ENCODE measurements around the gene MRPS2. TPM values are rescaled to one million over a fixed set of nuclear protein-coding genes. Genes with fewer than 3 reads are reported as not detected.
"Not testable (repeated sequence)": the region's sequence is repeated elsewhere in the genome, so short reads cannot be mapped to it uniquely, and the experiment has no call there.

The MRPS2 gene
- total RNA-seq, 1 experiment from 2014 or later = 81.0 TPM

DNA sequence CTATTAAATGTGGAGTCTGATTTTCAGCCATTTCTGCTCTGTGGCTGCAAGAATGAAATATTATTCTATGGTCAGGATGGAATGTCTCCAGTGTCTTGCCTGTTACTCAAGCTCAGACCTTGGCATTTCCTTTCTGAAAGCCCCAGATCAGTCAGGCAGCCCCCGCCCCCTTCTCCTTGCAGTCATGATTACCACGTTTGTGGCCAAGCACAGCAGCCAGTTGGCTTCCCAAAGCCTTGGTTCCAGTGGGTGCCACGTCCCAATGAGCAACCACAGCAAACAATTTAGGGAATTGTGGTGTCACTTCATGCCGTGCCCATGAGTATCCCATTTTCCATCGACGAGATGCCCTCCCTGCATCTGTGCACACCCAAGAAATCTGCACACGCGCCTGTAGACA is 35.7 kb downstream of the MRPS2 start:
- no peak overlapping the region for H3K27ac Mint-ChIP-seq
- Histone ChIP-seq H3K14ac (ENCODE audit: insufficient read depth, low read length) (no peak overlapping the region), H2BK12ac (ENCODE audit: insufficient read length, low read depth, low read length) (no peak overlapping the region), H2AFZ (ENCODE audit: low read length) (no peak overlapping the region), H2AK5ac (ENCODE audit: insufficient read length, low read length) (no peak overlapping the region), H3K79me2 (ENCODE audit: insufficient read depth, low read length) (no peaks in the 10 kb centered on the region), H3T11ph (ENCODE audit: low read length) (no peak overlapping the region), H2BK120ac (ENCODE audit: low read depth, low read length, poor library complexity, severe bottlenecking) (no peak overlapping the region), H3K56ac (ENCODE audit: insufficient read length, low read depth, low read length) (no peak overlapping the region), H3K4ac (ENCODE audit: low read depth, low read length) (no peak overlapping the region), H4K20me1 (ENCODE audit: control insufficient read depth, insufficient read depth, insufficient read length) (no peaks in the 10 kb centered on the region), H2BK15ac (ENCODE audit: low read depth, low read length) (no peak overlapping the region), H2BK20ac (ENCODE audit: low read depth, low read length, poor library complexity, severe bottlenecking) (no peak overlapping the region), H3K23ac (ENCODE audit: insufficient read length, low read depth, low read length) (no peak overlapping the region), H4K5ac (ENCODE audit: insufficient read length, low read depth, low read length) (no peak overlapping the region), H3K18ac (ENCODE audit: insufficient read length, low read depth, low read length) (no peak overlapping the region), H3K79me1 (ENCODE audit: insufficient read depth, low read depth, low read length, poor library complexity, severe bottlenecking) (no peaks in the 10 kb centered on the region), H4K8ac (replicated peaks; ENCODE audit: insufficient read length, low read depth, low read length) (no peak overlapping the region), H3K4me2 (ENCODE audit: insufficient read depth, insufficient read length, low read length) (no peak overlapping the region), H3K27ac (ENCODE audit: insufficient read length, low read depth, low read length) (no peak overlapping the region), H2BK5ac (ENCODE audit: insufficient read length, low read length) (no peak overlapping the region), H3K27me3 (ENCODE audit: insufficient read depth, low read length) (no peaks in the 10 kb centered on the region), H4K91ac (ENCODE audit: insufficient read length, low read depth, low read length) (no peak overlapping the region), H3K9me3 (ENCODE audit: control insufficient read depth, low read depth, low read length) (no peaks in the 10 kb centered on the region), H3K9ac (ENCODE audit: extremely low read depth, insufficient read length, low read length) (no peak overlapping the region), H3K4me1 (ENCODE audit: insufficient read depth, low read length) (no peaks in the 10 kb centered on the region), H3K23me2 (ENCODE audit: insufficient read length, low read depth, low read length, poor library complexity, severe bottlenecking) (no peaks in the 10 kb centered on the region)
- peaks cover 20% of the 10 kb centered on the region for H3K27me3 Mint-ChIP-seq (ENCODE audit: low read depth)
- no peaks in the 10 kb centered on the region for H3K9me3 Mint-ChIP-seq
- no peak overlapping the region for H3K4me3 Mint-ChIP-seq
- no CpG with 5 or more reads among the region's 8 CpGs for WGBS (ENCODE audit: extremely low coverage, insufficient read length, low lambda C conversion rate)
- no peaks in the 10 kb centered on the region for H3K36me3 Mint-ChIP-seq (ENCODE audit: insufficient read depth in 1 of 3, low read depth in 3 of 3)
- DNase-seq = no peak
- peaks cover 9 to 11% of the 10 kb centered on the region in 2 experiments; a peak in 3 of 4 replicates for H3K4me1 Mint-ChIP-seq
- TF ChIP-seq, protein P1, sequence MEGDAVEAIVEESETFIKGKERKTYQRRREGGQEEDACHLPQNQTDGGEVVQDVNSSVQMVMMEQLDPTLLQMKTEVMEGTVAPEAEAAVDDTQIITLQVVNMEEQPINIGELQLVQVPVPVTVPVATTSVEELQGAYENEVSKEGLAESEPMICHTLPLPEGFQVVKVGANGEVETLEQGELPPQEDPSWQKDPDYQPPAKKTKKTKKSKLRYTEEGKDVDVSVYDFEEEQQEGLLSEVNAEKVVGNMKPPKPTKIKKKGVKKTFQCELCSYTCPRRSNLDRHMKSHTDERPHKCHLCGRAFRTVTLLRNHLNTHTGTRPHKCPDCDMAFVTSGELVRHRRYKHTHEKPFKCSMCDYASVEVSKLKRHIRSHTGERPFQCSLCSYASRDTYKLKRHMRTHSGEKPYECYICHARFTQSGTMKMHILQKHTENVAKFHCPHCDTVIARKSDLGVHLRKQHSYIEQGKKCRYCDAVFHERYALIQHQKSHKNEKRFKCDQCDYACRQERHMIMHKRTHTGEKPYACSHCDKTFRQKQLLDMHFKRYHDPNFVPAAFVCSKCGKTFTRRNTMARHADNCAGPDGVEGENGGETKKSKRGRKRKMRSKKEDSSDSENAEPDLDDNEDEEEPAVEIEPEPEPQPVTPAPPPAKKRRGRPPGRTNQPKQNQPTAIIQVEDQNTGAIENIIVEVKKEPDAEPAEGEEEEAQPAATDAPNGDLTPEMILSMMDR (conservative IDR thresholded peaks at IDR 0.05) = no peak

DNA sequence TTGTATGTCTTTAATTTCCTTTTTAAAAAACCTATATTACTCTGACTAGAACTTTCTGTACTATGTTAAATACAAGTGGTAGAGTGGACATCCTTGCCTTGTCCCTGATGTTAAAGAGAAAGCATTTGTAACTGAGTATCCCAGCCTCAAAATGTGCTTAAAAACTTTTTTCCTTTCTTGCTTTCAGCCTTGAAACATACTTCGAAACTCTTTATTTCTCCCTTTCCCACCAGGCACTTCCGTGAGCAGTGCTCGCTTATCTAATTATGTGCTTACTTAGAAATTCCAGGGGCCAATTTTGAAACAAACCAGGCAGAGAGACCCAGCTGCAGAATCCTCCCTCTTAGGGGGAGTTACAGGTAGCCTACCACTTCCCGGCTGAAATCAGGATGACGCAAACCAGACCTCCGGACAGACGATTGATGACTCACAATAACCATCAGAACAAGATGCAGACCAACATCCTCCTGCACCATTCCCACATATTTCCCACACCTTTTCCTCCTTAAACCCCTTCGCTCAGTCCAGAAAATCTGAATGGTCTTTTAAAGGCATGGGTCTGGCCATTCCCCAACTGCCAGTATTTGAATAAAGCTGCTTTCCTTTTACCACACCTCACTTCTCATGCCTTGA is 42.9 kb downstream of the MRPS2 start:
- H3K79me2 ChIP-seq (ENCODE audit: insufficient read depth, low read length); H3K4me1 Mint-ChIP-seq; H3K18ac ChIP-seq (ENCODE audit: insufficient read length, low read depth, low read length); H3K23ac ChIP-seq (ENCODE audit: insufficient read length, low read depth, low read length); H3K79me1 ChIP-seq (ENCODE audit: insufficient read depth, low read depth, low read length, poor library complexity, severe bottlenecking); H4K91ac ChIP-seq (ENCODE audit: insufficient read length, low read depth, low read length); H3K4ac ChIP-seq (ENCODE audit: low read depth, low read length); H3T11ph ChIP-seq (ENCODE audit: low read length); H2BK5ac ChIP-seq (ENCODE audit: insufficient read length, low read length); H2BK15ac ChIP-seq (ENCODE audit: low read depth, low read length); H3K14ac ChIP-seq (ENCODE audit: insufficient read depth, low read length); H3K23me2 ChIP-seq (ENCODE audit: insufficient read length, low read depth, low read length, poor library complexity, severe bottlenecking); H3K9me3 Mint-ChIP-seq; H3K4me2 ChIP-seq (ENCODE audit: insufficient read depth, insufficient read length, low read length); H3K9ac ChIP-seq (ENCODE audit: extremely low read depth, insufficient read length, low read length); H4K5ac ChIP-seq (ENCODE audit: insufficient read length, low read depth, low read length); H2AFZ ChIP-seq (ENCODE audit: low read length); H2AK5ac ChIP-seq (ENCODE audit: insufficient read length, low read length); H2BK20ac ChIP-seq (ENCODE audit: low read depth, low read length, poor library complexity, severe bottlenecking); H2BK120ac ChIP-seq (ENCODE audit: low read depth, low read length, poor library complexity, severe bottlenecking); DNase-seq; H3K36me3 Mint-ChIP-seq (ENCODE audit: insufficient read depth in 1 of 3, low read depth in 3 of 3); H3K27me3 ChIP-seq (ENCODE audit: insufficient read depth, low read length); H4K8ac ChIP-seq (replicated peaks; ENCODE audit: insufficient read length, low read depth, low read length); H3K27ac Mint-ChIP-seq; H3K27ac ChIP-seq (ENCODE audit: insufficient read length, low read depth, low read length); H2BK12ac ChIP-seq (ENCODE audit: insufficient read length, low read depth, low read length); H3K4me1 ChIP-seq (ENCODE audit: insufficient read depth, low read length); H4K20me1 ChIP-seq (ENCODE audit: control insufficient read depth, insufficient read depth, insufficient read length); H3K9me3 ChIP-seq (ENCODE audit: control insufficient read depth, low read depth, low read length); H3K56ac ChIP-seq (ENCODE audit: insufficient read length, low read depth, low read length); H3K4me3 Mint-ChIP-seq: not testable (repeated sequence)
- no CpG with 5 or more reads among the region's 8 CpGs for WGBS (ENCODE audit: extremely low coverage, insufficient read length, low lambda C conversion rate)
- peaks cover 19% of the 10 kb centered on the region for H3K27me3 Mint-ChIP-seq (ENCODE audit: low read depth)

Data from H9 (cell line).